Parathyroid adenoma (tissue), 2 donors: ENCODE results near the gene FBXO22.

Experiments used
- H2AFZ ChIP-seq: fragments of 300-600 bp; sonication (generic); one replicate; pipeline ENCODE4 v1.7.0; 2017; ENCODE audit warnings: antibody characterized with exemption, mild to moderate bottlenecking
- H3K27ac ChIP-seq: fragments of 300-600 bp; sonication (generic); one replicate; pipeline ENCODE4 v1.7.0; 2017
- H3K27me3 ChIP-seq: fragments of 300-600 bp; sonication (generic); one replicate; pipeline ENCODE4 v1.7.0; 2017; ENCODE audit warnings: low read length; ENCODE audit not compliant: control insufficient read depth, insufficient read depth
- H3K36me3 ChIP-seq: fragments of 300-600 bp; sonication (generic); one replicate; pipeline ENCODE4 v1.7.0; 2017; ENCODE audit warnings: low read length; ENCODE audit not compliant: control insufficient read depth, insufficient read depth
- H3K4me1 ChIP-seq: fragments of 300-600 bp; sonication (generic); one replicate; pipeline ENCODE4 v1.7.0; 2017; ENCODE audit warnings: control low read depth
- H3K4me2 ChIP-seq: fragments of 300-600 bp; sonication (generic); one replicate; pipeline ENCODE4 v1.7.0; 2017; ENCODE audit warnings: low read length
- H3K4me3 ChIP-seq: fragments of 300-600 bp; sonication (generic); one replicate; pipeline ENCODE4 v1.7.0; 2017; ENCODE audit warnings: low read depth, low read length
- H3K79me2 ChIP-seq: fragments of 300-600 bp; sonication (generic); one replicate; pipeline ENCODE4 v1.7.0; 2017; ENCODE audit warnings: control low read depth
- H3K9ac ChIP-seq: fragments of 300-600 bp; sonication (generic); one replicate; pipeline ENCODE4 v1.7.0; 2017; ENCODE audit warnings: mild to moderate bottlenecking
- H3K9me3 ChIP-seq: fragments of 300-600 bp; sonication (generic); one replicate; pipeline ENCODE4 v1.7.0; 2017; ENCODE audit warnings: low read length; ENCODE audit not compliant: control insufficient read depth
- TF ChIP-seq, protein P1 (sequence below): fragments of 300-600 bp; sonication (generic); IDR thresholded peaks from one replicate; pipeline ENCODE4 v1.7.0; 2017; ENCODE audit warnings: antibody characterized with exemption, mild to moderate bottlenecking
- donor health status: primary hyperparathyroidism.

FBXO22 gene

DNA sequence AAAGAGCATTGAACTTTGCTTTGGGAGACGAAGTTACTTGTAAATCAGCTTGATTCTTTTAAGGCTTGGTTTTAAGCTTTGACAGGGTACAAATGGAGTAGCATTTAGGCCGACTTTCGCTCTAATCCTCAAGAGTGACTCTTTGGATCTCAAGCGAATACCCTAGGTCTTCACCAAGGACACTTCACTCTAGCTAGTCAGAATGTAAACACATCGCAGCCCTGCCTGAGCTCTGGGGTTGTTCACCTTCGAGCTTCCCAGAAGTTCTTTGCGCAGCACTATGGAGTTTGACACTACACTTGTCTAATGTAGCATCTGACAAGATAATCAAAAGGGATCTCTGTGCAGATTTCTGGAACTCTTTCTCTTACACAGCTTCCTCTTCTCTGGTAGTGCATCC lies 86.2 kb downstream of the FBXO22 start:
- Histone ChIP-seq H3K9me3 (no peaks in the 10 kb centered on the region), H2AFZ (no peak overlapping the region), H3K9ac (no peak overlapping the region), H3K36me3 (no peaks in the 10 kb centered on the region), H3K4me2 (no peak overlapping the region), H3K4me3 (no peak overlapping the region), H3K79me2 (no peaks in the 10 kb centered on the region), H3K27ac (no peak overlapping the region), H3K4me1 (no peaks in the 10 kb centered on the region), H3K27me3 (no peaks in the 10 kb centered on the region)
- TF ChIP-seq, protein P1, sequence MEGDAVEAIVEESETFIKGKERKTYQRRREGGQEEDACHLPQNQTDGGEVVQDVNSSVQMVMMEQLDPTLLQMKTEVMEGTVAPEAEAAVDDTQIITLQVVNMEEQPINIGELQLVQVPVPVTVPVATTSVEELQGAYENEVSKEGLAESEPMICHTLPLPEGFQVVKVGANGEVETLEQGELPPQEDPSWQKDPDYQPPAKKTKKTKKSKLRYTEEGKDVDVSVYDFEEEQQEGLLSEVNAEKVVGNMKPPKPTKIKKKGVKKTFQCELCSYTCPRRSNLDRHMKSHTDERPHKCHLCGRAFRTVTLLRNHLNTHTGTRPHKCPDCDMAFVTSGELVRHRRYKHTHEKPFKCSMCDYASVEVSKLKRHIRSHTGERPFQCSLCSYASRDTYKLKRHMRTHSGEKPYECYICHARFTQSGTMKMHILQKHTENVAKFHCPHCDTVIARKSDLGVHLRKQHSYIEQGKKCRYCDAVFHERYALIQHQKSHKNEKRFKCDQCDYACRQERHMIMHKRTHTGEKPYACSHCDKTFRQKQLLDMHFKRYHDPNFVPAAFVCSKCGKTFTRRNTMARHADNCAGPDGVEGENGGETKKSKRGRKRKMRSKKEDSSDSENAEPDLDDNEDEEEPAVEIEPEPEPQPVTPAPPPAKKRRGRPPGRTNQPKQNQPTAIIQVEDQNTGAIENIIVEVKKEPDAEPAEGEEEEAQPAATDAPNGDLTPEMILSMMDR = no peak
